Measurements from ENCODE around the gene KAZN. TPM values are rescaled to one million over a fixed set of nuclear protein-coding genes. Genes with fewer than 3 reads are reported as not detected.

Gene KAZN
- total RNA-seq, 1 experiment from 2014 or later, result 2.4 TPM

DNA sequence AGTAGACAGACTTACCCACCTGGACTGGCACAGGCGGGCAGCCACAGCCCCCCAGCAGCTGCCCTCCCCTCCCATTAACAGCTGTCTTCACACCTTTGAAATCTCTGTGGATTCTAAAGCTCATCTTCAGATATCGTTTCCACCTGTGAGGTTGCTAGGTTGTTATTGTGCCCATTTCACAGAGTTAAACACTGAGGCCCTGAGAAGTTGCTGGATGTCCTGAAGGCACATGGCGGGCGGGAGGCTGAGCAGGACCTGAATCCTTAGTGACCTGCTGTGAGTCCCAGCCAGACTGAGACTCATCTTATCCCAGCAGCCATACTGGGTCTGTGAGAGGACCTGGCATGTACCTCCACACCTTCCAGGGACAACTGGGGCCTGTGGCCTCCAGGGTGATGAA lies 420.3 kb downstream of the KAZN start:
- no peak overlapping the region for H3K4me3 Mint-ChIP-seq (ENCODE audit: unreplicated experiment)
- no peaks in the 10 kb centered on the region for H3K9me3 ChIP-seq
- no peak for DNase-seq
- no peak overlapping the region for H3K4me3 ChIP-seq (ENCODE audit: low read depth, low read length)
- H3K27me3 ChIP-seq (replicated peaks; ENCODE audit: control insufficient read depth, insufficient read depth, low read length), result no peaks in the 10 kb centered on the region
- no TSS peak for BruUV-seq (replicated peaks)
- no peaks in the 10 kb centered on the region for H3K36me3 Mint-ChIP-seq (ENCODE audit: insufficient read depth, unreplicated experiment)
- H3K36me3 ChIP-seq (ENCODE audit: control insufficient read depth, insufficient read depth, low read length), result no peaks in the 10 kb centered on the region
- CTCF ChIA-PET, result no interaction called here
- TF ChIP-seq, protein P1, sequence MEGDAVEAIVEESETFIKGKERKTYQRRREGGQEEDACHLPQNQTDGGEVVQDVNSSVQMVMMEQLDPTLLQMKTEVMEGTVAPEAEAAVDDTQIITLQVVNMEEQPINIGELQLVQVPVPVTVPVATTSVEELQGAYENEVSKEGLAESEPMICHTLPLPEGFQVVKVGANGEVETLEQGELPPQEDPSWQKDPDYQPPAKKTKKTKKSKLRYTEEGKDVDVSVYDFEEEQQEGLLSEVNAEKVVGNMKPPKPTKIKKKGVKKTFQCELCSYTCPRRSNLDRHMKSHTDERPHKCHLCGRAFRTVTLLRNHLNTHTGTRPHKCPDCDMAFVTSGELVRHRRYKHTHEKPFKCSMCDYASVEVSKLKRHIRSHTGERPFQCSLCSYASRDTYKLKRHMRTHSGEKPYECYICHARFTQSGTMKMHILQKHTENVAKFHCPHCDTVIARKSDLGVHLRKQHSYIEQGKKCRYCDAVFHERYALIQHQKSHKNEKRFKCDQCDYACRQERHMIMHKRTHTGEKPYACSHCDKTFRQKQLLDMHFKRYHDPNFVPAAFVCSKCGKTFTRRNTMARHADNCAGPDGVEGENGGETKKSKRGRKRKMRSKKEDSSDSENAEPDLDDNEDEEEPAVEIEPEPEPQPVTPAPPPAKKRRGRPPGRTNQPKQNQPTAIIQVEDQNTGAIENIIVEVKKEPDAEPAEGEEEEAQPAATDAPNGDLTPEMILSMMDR (IDR thresholded peaks at IDR 0.05; ENCODE audit: insufficient read depth in 1 of 2, low read depth in 1 of 2, low read length in 1 of 2, severe bottlenecking in 1 of 2, unreplicated experiment in 1 of 2), result no peak
- no peaks in the 10 kb centered on the region for H3K9me3 Mint-ChIP-seq (ENCODE audit: unreplicated experiment)
- intact Hi-C loops (cut with micrococcal nuclease; ENCODE audit: unreplicated experiment), result no loop called here
- no peaks in the 10 kb centered on the region for H3K4me1 Mint-ChIP-seq (ENCODE audit: low read depth, unreplicated experiment)
- no peaks in the 10 kb centered on the region for H3K27me3 Mint-ChIP-seq (ENCODE audit: insufficient read depth, unreplicated experiment)
- POLR2A ChIA-PET, result no interaction called here
- H3K27ac Mint-ChIP-seq (ENCODE audit: unreplicated experiment), result no peak overlapping the region
- peaks cover 4% of the 10 kb centered on the region; the same call in 1 of the 2 replicates for H3K4me1 ChIP-seq

DNA sequence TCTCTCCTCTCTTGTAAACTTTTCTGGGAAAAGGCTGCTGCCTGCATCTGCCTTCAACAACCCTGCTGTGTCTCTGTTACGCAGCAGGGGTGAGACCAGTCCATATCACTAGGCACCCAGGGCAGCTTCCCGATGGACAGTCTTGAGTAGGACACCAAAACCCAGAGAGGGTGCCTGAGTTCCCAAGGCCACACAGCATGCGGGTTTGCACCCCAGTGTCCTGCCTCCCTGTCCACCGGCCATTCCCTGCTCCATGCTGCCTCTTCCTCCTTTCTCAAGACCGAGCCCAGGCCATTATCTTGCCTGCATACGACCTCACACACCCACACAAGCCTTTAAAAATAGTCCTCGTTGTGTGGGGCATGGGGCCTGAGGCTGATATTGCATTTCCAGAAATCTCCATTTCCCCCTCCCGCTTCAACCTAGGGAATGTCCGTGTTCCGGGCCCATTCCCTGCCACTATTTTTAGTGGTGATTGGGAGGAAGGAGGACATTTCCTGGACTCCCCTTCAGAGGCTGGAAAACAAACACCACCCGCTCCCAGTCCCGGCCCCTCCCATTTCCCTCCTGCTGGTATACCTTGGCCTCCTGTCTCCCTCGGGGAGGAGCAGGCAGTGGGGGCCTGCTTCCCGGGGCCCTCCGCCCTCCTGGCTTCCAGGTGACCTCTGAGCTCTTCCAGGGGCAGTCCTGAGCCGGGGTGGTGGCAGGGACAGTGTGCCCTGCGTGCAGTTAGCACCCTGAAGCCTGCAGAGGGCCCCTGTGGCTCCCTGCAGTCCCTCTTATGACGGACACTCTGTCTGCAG lies 422.7 kb downstream of the KAZN start:
- peaks cover 6% of the 10 kb centered on the region for H3K4me1 Mint-ChIP-seq (ENCODE audit: low read depth, unreplicated experiment)
- no peaks in the 10 kb centered on the region for H3K36me3 Mint-ChIP-seq (ENCODE audit: insufficient read depth, unreplicated experiment)
- no peak overlapping the region for H3K4me3 ChIP-seq (ENCODE audit: low read depth, low read length)
- intact Hi-C loops (cut with micrococcal nuclease; ENCODE audit: unreplicated experiment), result no loop called here
- H3K4me1 ChIP-seq, result peaks cover 4% of the 10 kb centered on the region; the same call in 1 of the 2 replicates
- no peaks in the 10 kb centered on the region for H3K9me3 ChIP-seq
- no peaks in the 10 kb centered on the region for H3K36me3 ChIP-seq (ENCODE audit: control insufficient read depth, insufficient read depth, low read length)
- H3K9me3 Mint-ChIP-seq (ENCODE audit: unreplicated experiment), result no peaks in the 10 kb centered on the region
- ChIA-PET CTCF (interaction anchor here (0.6 kb wide), 1 partner anchor 63 kb away, joined by 5 read pairs; no protein-coding TSS in a partner anchor), POLR2A (no interaction called here)
- H3K4me3 Mint-ChIP-seq (ENCODE audit: unreplicated experiment), result no peak overlapping the region
- no TSS peak for BruUV-seq (replicated peaks)
- DNase-seq, result no peak
- H3K27me3 ChIP-seq (replicated peaks; ENCODE audit: control insufficient read depth, insufficient read depth, low read length), result no peaks in the 10 kb centered on the region
- H3K27me3 Mint-ChIP-seq (ENCODE audit: insufficient read depth, unreplicated experiment), result no peaks in the 10 kb centered on the region
- TF ChIP-seq, protein P1 (IDR thresholded peaks at IDR 0.05; ENCODE audit: insufficient read depth in 1 of 2, low read depth in 1 of 2, low read length in 1 of 2, severe bottlenecking in 1 of 2, unreplicated experiment in 1 of 2), result no peak
- H3K27ac Mint-ChIP-seq (ENCODE audit: unreplicated experiment), result no peak overlapping the region

DNA sequence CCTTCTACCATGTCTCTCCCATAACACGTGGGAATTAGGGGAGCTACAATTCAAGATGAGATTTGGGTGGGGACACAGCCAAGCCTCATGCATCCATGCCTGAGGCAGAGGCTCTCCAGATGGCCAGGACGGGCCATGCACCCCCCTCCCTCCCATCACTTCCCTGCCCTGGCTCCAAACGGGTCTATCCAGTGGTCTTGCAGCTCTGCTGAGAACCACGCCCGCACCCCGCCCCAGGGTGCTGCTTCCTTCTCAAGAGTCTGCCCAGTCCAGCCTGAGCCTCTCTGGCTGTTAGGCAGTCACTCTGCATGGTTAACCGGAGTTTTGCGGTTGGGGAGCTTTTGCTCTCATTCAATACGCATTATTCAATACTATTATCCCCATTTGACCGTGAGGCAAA lies 423.6 kb downstream of the KAZN start:
- no peak overlapping the region for H3K27ac Mint-ChIP-seq (ENCODE audit: unreplicated experiment)

More for the DNA sequence above, 423.6 kb downstream of the KAZN start:
- TF ChIP-seq, protein P1 (IDR thresholded peaks at IDR 0.05; ENCODE audit: insufficient read depth in 1 of 2, low read depth in 1 of 2, low read length in 1 of 2, severe bottlenecking in 1 of 2, unreplicated experiment in 1 of 2), result no peak
- peaks cover 1% of the 10 kb centered on the region; the same call in 1 of the 2 replicates for H3K4me1 ChIP-seq
- H3K27me3 ChIP-seq (replicated peaks; ENCODE audit: control insufficient read depth, insufficient read depth, low read length), result no peaks in the 10 kb centered on the region
- BruUV-seq (replicated peaks), result no TSS peak
- Mint-ChIP-seq H3K4me1 (ENCODE audit: low read depth, unreplicated experiment) (peaks cover 6% of the 10 kb centered on the region), H3K27me3 (ENCODE audit: insufficient read depth, unreplicated experiment) (no peaks in the 10 kb centered on the region), H3K4me3 (ENCODE audit: unreplicated experiment) (no peak overlapping the region), H3K36me3 (ENCODE audit: insufficient read depth, unreplicated experiment) (no peaks in the 10 kb centered on the region), H3K9me3 (ENCODE audit: unreplicated experiment) (no peaks in the 10 kb centered on the region)
- no peak overlapping the region for H3K4me3 ChIP-seq (ENCODE audit: low read depth, low read length)
- CTCF ChIA-PET, result interaction anchor here (0.6 kb wide), 1 partner anchor 64 kb away, joined by 5 read pairs; no protein-coding TSS in a partner anchor
- POLR2A ChIA-PET, result no interaction called here
- DNase-seq, result no peak
- H3K9me3 ChIP-seq, result no peaks in the 10 kb centered on the region
- intact Hi-C loops (cut with micrococcal nuclease; ENCODE audit: unreplicated experiment), result no loop called here
- H3K36me3 ChIP-seq (ENCODE audit: control insufficient read depth, insufficient read depth, low read length), result no peaks in the 10 kb centered on the region

Measured in Caco-2 (cell line).